K562 (cell line): ENCODE measurements around the gene BNIP1. TPM values are rescaled to one million over a fixed set of nuclear protein-coding genes. Genes with fewer than 3 reads are reported as not detected.
A peak's percentile ranks its signal among the peaks of the same experiment; 100 is the strongest.

Source experiments
- ATAC-seq: fragments of 200-7000 bp; cut with Tn5 transposase; 3 replicates; pipeline ENCODE4 v1.9.1; 2020; ENCODE audit warnings: moderate library complexity
- BruUV-seq: library from RNA; stranded (reverse); fragments of 400-500 nt; replicated peaks from 2 replicates; lab custom pipeline; 2021; lab: Mats Ljungman, UMichigan
- CTCF ChIA-PET: fragments of 300-600 bp; formaldehyde crosslinking; extraction: SDS; loops from one replicate; lab custom pipeline; 2021; ENCODE audit warnings: low intra/inter-chr PET ratio; lab: Yijun Ruan, JAX
- POLR2A ChIA-PET: fragments of 300-600, 350-650 bp; sonication (Branson Sonifier 250); formaldehyde crosslinking; extraction: SDS; loops from one replicate; lab custom pipeline; 2021; ENCODE audit warnings: antibody characterized with exemption, inconsistent platforms; lab: Yijun Ruan, JAX
- DNase-seq, 4 experiments: peaks; one replicate each; pipeline versions ENCODE4 v3.0.0 to v3.0.0-alpha.2; 2011 to 2018; ENCODE audit warnings: low spot score in 3 of 4, mixed read lengths in 3 of 4; ENCODE audit errors: extremely low read depth in 1 of 4
- FAIRE-seq: peaks from 2 replicates; lab custom pipeline; 2011; peaks lifted over from hg19 to GRCh38; lab: Jason Lieb, UNC
- H2AFZ ChIP-seq: 2 replicates; pipeline ENCODE4 v1.6.0; 2011; ENCODE audit warnings: low read depth, low read length, control low read depth, inconsistent platforms
- H3K27ac ChIP-seq: fragments of 200-600 bp; 3 replicates; pipeline ENCODE4 v1.8.0; 2011; ENCODE audit warnings: low read depth, mild to moderate bottlenecking, control low read depth, inconsistent platforms, low read length, moderate library complexity, mixed read lengths; ENCODE audit errors: extremely low read depth
- H3K27me3 ChIP-seq, 2 experiments: fragments of 300-600 bp in 1 of 2; 2 replicates in 1 of 2; 3 replicates in 1 of 2; pipeline versions ENCODE4 v1.6.0 to v1.8.0; 2011; ENCODE audit warnings: inconsistent platforms in 2 of 2, low read length in 2 of 2, mild to moderate bottlenecking in 1 of 2, mixed read lengths in 1 of 2, moderate library complexity in 1 of 2; ENCODE audit not compliant: control insufficient read depth in 2 of 2, insufficient read depth in 2 of 2
- H3K36me3 ChIP-seq: fragments of 300-600 bp; 3 replicates; pipeline ENCODE4 v1.8.0; 2011; ENCODE audit warnings: mild to moderate bottlenecking, low read length, inconsistent platforms; ENCODE audit not compliant: control insufficient read depth, insufficient read depth
- H3K4me1 ChIP-seq, 2 experiments: fragments of 200-600 bp in 1 of 2; replicated peaks in 1 of 2; 2 replicates in 1 of 2; 3 replicates in 1 of 2; pipeline versions ENCODE4 v1.5.1 to v1.8.0; 2011; ENCODE audit warnings: inconsistent platforms in 2 of 2, low read length in 2 of 2, mild to moderate bottlenecking in 1 of 2, mixed read lengths in 1 of 2, moderate library complexity in 1 of 2; ENCODE audit not compliant: control insufficient read depth in 2 of 2, insufficient read depth in 2 of 2
- H3K4me2 ChIP-seq: 2 replicates; pipeline ENCODE4 v1.6.1; 2011; ENCODE audit warnings: low read length, control low read depth, inconsistent platforms, mixed read lengths; ENCODE audit not compliant: insufficient read depth
- H3K4me3 ChIP-seq: fragments of 200-600 bp; sonication (generic), shearing (Covaris generic); 2 replicates; pipeline ENCODE4 v1.5.1; 2016; ENCODE audit warnings: control low read depth, inconsistent platforms
- H3K79me2 ChIP-seq: fragments of 200-600 bp; 3 replicates; pipeline ENCODE4 v1.8.0; 2011; ENCODE audit warnings: low read length, inconsistent platforms; ENCODE audit not compliant: control insufficient read depth, insufficient read depth
- H3K9ac ChIP-seq, 2 experiments: 2 replicates each; pipeline versions ENCODE4 v1.6.0 to v1.6.1; 2011; ENCODE audit warnings: low read depth in 2 of 2, low read length in 2 of 2, control low read depth in 1 of 2, inconsistent platforms in 1 of 2, mild to moderate bottlenecking in 1 of 2, mixed read lengths in 1 of 2; ENCODE audit not compliant: insufficient read depth in 1 of 2
- H3K9me1 ChIP-seq: one replicate; pipeline ENCODE4 v1.6.0; 2011; ENCODE audit warnings: inconsistent platforms, mild to moderate bottlenecking, low read length, moderate library complexity; ENCODE audit not compliant: control insufficient read depth, insufficient read depth
- H3K9me3 ChIP-seq: replicated peaks from 2 replicates; pipeline ENCODE4 v1.5.1; 2011; ENCODE audit warnings: low read depth, low read length, inconsistent platforms; ENCODE audit not compliant: control insufficient read depth, insufficient read depth
- H4K20me1 ChIP-seq: replicated peaks from 2 replicates; pipeline ENCODE4 v1.6.1; 2011; ENCODE audit warnings: low read length, inconsistent platforms, mixed read lengths; ENCODE audit not compliant: control insufficient read depth, insufficient read depth
- ARID3A ChIP-seq: IDR thresholded peaks from 2 replicates; pipeline ENCODE4 v1.6.1; 2012; ENCODE audit warnings: low read depth, low read length, improper control_type of control experiment, borderline replicate concordance
- CTBP1 ChIP-seq: fragments of 450-650 bp; IDR thresholded peaks from 2 replicates; pipeline ENCODE4 v1.6.1; 2016; ENCODE audit warnings: borderline replicate concordance
- ESRRB ChIP-seq: fragments of 250-450 bp; sonication (Bioruptor Pico); IDR thresholded peaks from 2 replicates; pipeline ENCODE4 v1.5.0; 2020; ENCODE audit warnings: mild to moderate bottlenecking, moderate library complexity, borderline replicate concordance
- GATA2 ChIP-seq: sonication (generic); formaldehyde crosslinking; IDR thresholded peaks from 2 replicates; pipeline ENCODE4 v1.4.0; 2020; ENCODE audit warnings: mild to moderate bottlenecking, missing genetic modification reagents
- HNRNPL ChIP-seq: fragments of 200-400 bp; formaldehyde crosslinking; IDR thresholded peaks from 2 replicates; pipeline ENCODE4 v1.6.1; 2017; ENCODE audit warnings: low read depth, mild to moderate bottlenecking, low read length
- RAD21 ChIP-seq, 2 experiments: fragments of 250-450 bp in 1 of 2; fragments of 450-650 bp in 1 of 2; sonication (Bioruptor Pico) in 1 of 2; formaldehyde crosslinking in 1 of 2; IDR thresholded peaks in 1 of 2; conservative IDR thresholded peaks in 1 of 2; 2 replicates each; pipeline versions ENCODE4 v1.4.0 to v1.8.0; 2020 to 2022; ENCODE audit warnings: mild to moderate bottlenecking in 2 of 2, moderate library complexity in 1 of 2
- SFPQ ChIP-seq: fragments of 200-400 bp; formaldehyde crosslinking; IDR thresholded peaks from 2 replicates; pipeline ENCODE4 v1.6.1; 2017; ENCODE audit warnings: mild to moderate bottlenecking, low read depth, low read length, moderate library complexity
- SLC30A9 ChIP-seq: fragments of 250-450 bp; sonication (Bioruptor Pico); IDR thresholded peaks from 2 replicates; pipeline ENCODE4 v1.8.0; 2022; ENCODE audit warnings: mild to moderate bottlenecking, moderate library complexity
- SMARCA5 ChIP-seq: fragments of 450-650 bp; IDR thresholded peaks from 2 replicates; pipeline ENCODE4 v1.6.1; 2016
- TEAD1 ChIP-seq, 2 experiments: fragments of 450-650 bp in 1 of 2; sonication (generic) in 1 of 2; formaldehyde crosslinking; IDR thresholded peaks; 2 replicates each; pipeline versions ENCODE4 v1.4.0 to v1.8.0; 2020 to 2022; ENCODE audit warnings: mild to moderate bottlenecking in 2 of 2, missing genetic modification reagents in 1 of 2
- ZNF316 ChIP-seq: fragments of 450-650 bp; IDR thresholded peaks from 2 replicates; pipeline ENCODE4 v1.6.1; 2016
- ZNF395 ChIP-seq: fragments of 200-800 bp; sonication (Bioruptor generic); IDR thresholded peaks from 2 replicates; pipeline ENCODE4 v1.6.1; 2017; ENCODE audit warnings: missing genetic modification characterization, missing compliant biosample characterization
- ZNF512 ChIP-seq: IDR thresholded peaks from 2 replicates; pipeline ENCODE4 v1.6.1; 2016; ENCODE audit warnings: missing genetic modification characterization, missing compliant biosample characterization
- ZNF644 ChIP-seq: fragments of 200-800 bp; sonication (Bioruptor generic); IDR thresholded peaks from 2 replicates; pipeline ENCODE4 v1.6.1; 2016; ENCODE audit warnings: low read depth, missing genetic modification characterization, missing compliant biosample characterization
- WGBS: fragments of 100-300 bp; shearing (Covaris generic); methylation state at CpG from one replicate; pipeline ENCODE4 v1.1.6; 2016; ENCODE audit warnings: low coverage, mixed read lengths; ENCODE audit not compliant: insufficient coverage; ENCODE audit errors: missing lambda C conversion rate; 5-methylcytosine and 5-hydroxymethylcytosine counted together
- in situ Hi-C: fragments of 300-500 bp; cut with MboI; formaldehyde crosslinking; loops from 4 replicates; pipeline ENCODE4 v1.15.0; 2018; ENCODE audit warnings: inconsistent platforms, mixed read lengths
- intact Hi-C: fragments of 100-400 bp; cut with micrococcal nuclease; formaldehyde crosslinking; loops from 2 replicates; pipeline ENCODE4 v1.14.2; 2022
- polyA plus RNA-seq, 8 experiments: library from polyadenylated mRNA; depleted of rRNA in 4 of 8; stranded (reverse) in 5 of 8; unstranded in 3 of 8; fragments of >200 nt; fragmentation: Nextera tagmentation in 2 of 8; fragmentation: Illumina TruSeq in 1 of 8; extraction: Ambion mirVana in 2 of 8; extraction: Trizol in 1 of 8; gene quantifications; 2 replicates each; pipeline versions ENCODE4 v1.2.1 to v1.2.3, GENCODE V29; 2011 to 2014; ENCODE audit warnings: inconsistent platforms in 1 of 8, missing spikeins in 1 of 8
- total RNA-seq, 7 experiments: library from RNA; depleted of rRNA in 6 of 7; stranded (reverse); fragments of >200 nt in 6 of 7; fragmentation: Illumina TruSeq in 2 of 7; extraction: Trizol in 2 of 7; gene quantifications; 2 replicates each; pipeline versions ENCODE4 v1.2.1 to v1.2.3, GENCODE V29; 2011 to 2021; ENCODE audit warnings: low replicate concordance in 1 of 7

The BNIP1 gene
- total and polyA plus RNA-seq, 9 of the 15 experiments (the other 6 are each of a cell fraction or from before 2014, with no cell fraction given), result 18.8 to 65.0 (median 26.2) TPM

- peak in 1 of 4 experiments; percentile 51 for DNase-seq
- no peak overlapping the region for H2AFZ ChIP-seq
- peak; percentile 66 for ATAC-seq
- H3K4me1 ChIP-seq, result no peaks in the 10 kb centered on the region
- in situ Hi-C loops (no loop called here), intact Hi-C loops (loop anchor here (2.0 to 5.0 kb wide), 2 partner anchors 37 to 222 kb away; partner anchors contain the start of gene ATP6V0E1)
- 4% methylated on average over 5 of the region's 6 CpGs for WGBS
- POLR2A ChIA-PET, result no interaction called here
- H3K27ac ChIP-seq, result no peak overlapping the region
- no peak overlapping the region for H3K9ac ChIP-seq
- H3K4me2 ChIP-seq, result no peak overlapping the region
- no TSS peak for BruUV-seq
- no peaks in the 10 kb centered on the region for H3K9me1 ChIP-seq
- peaks cover 24 to 57% of the 10 kb centered on the region in 2 experiments; a peak in 4 of 5 replicates for H3K27me3 ChIP-seq
- FAIRE-seq, result peak; percentile 90
- no peak overlapping the region for H3K4me3 ChIP-seq
- no peaks in the 10 kb centered on the region for H3K36me3 ChIP-seq
- H4K20me1 ChIP-seq, result no peaks in the 10 kb centered on the region
- CTCF ChIA-PET, result interaction anchor here (0.9 to 1.4 kb wide), 6 partner anchors 38 to 724 kb away, joined by 3 to 8 read pairs (median 4); partner anchors contain the start of gene ATP6V0E1
- peaks cover 4% of the 10 kb centered on the region; the same call in 1 of the 2 replicates for H3K9me3 ChIP-seq
- no peaks in the 10 kb centered on the region for H3K79me2 ChIP-seq
- 0 out of 2 replicates have a peak, but pooled peaks have one; percentile 47 for TF ChIP-seq ARID3A
- TF ChIP-seq ZNF395 (CRISPR knock-in tag), result no peak
- peak; percentile 52 for TF ChIP-seq ZNF512
- peak; percentile 55 to 71; a peak in 3 of 4 replicates for TF ChIP-seq RAD21 (CRISPR knock-in tag; conservative IDR thresholded peaks at IDR 0.05 in 1 of 2, IDR thresholded peaks at IDR 0.05 in 1 of 2)
- TF ChIP-seq SMARCA5, result 0 out of 2 replicates have a peak, but pooled peaks have one; percentile 36
- no peak for TF ChIP-seq ZNF644 (tag)
- no peak for TF ChIP-seq CTBP1
- no peak for TF ChIP-seq ESRRB (CRISPR knock-in tag)
- no peak for TF ChIP-seq TEAD1 (CRISPR knock-in tag; IDR thresholded peaks at IDR 0.05)
- peak; percentile 28; the same call in 1 of the 2 replicates for TF ChIP-seq ZNF316
- no peak for TF ChIP-seq SFPQ
- TF ChIP-seq HNRNPL, result no peak
- TF ChIP-seq GATA2 (CRISPR knock-in tag), result no peak
- no peak for TF ChIP-seq SLC30A9 (CRISPR knock-in tag)
Measured at GRCh38 chr5:173204185-173204979, 60.1 kb downstream of the BNIP1 start.
